Stomach (tissue), 9 donors: ENCODE measurements around the gene FAM20C. TPM values are rescaled to one million over a fixed set of nuclear protein-coding genes. Genes with fewer than 3 reads are reported as not detected.
"Not testable (repeated sequence)": the region's sequence is repeated elsewhere in the genome, so short reads cannot be mapped to it uniquely, and the experiment has no call there.

ENCODE experiments used
- DNase-seq, 2 donors: peaks; one replicate each; pipeline versions ENCODE4 v3.0.0 to v3.0.0-alpha.2; 2013 to 2019
- H3K27ac ChIP-seq, 5 donors: fragments of 200-600 bp in 4 of 5; sonication (generic) in 4 of 5; one replicate each; pipeline ENCODE4 v1.5.1; 2013 to 2019; ENCODE audit warnings: mild to moderate bottlenecking in 1 of 5, moderate library complexity in 1 of 5
- H3K27me3 ChIP-seq, 3 donors: fragments of 200-600 bp; sonication (generic); one replicate each; pipeline ENCODE4 v1.5.1; 2017 to 2019; ENCODE audit warnings: mixed run types in 1 of 3
- H3K36me3 ChIP-seq, 4 donors: fragments of 200-600 bp; sonication (generic); 1 replicate in 3 of 4; 2 replicates in 1 of 4; pipeline ENCODE4 v1.5.1; 2016 to 2019
- H3K4me1 ChIP-seq, 4 donors: fragments of 200-600 bp; sonication (generic); one replicate each; pipeline ENCODE4 v1.5.1; 2016 to 2019
- H3K4me3 ChIP-seq, 4 donors: fragments of 200-600 bp; sonication (generic) in 3 of 4; one replicate each; pipeline ENCODE4 v1.5.1; 2016 to 2019; ENCODE audit warnings: mild to moderate bottlenecking in 1 of 4
- H3K9me3 ChIP-seq, 4 donors: fragments of 200-600 bp; sonication (generic); one replicate each; pipeline ENCODE4 v1.5.1; 2016 to 2019
- EP300 ChIP-seq: sonication (generic); formaldehyde crosslinking; IDR thresholded peaks from one replicate; pipeline ENCODE4 v1.6.1; 2017; ENCODE audit warnings: antibody characterized with exemption
- POLR2A ChIP-seq, 4 donors: fragments of 450-650 bp; IDR thresholded peaks; one replicate each; pipeline ENCODE4 v1.6.1; 2016; ENCODE audit warnings: antibody characterized with exemption in 4 of 4, control low read depth in 2 of 4, mild to moderate bottlenecking in 1 of 4, moderate library complexity in 1 of 4
- POLR2AphosphoS5 ChIP-seq, 3 donors: sonication (generic); formaldehyde crosslinking; IDR thresholded peaks; one replicate each; pipeline ENCODE4 v1.6.1; 2016; ENCODE audit warnings: antibody characterized with exemption in 3 of 3
- WGBS, 5 donors: extraction: QIAGEN DNeasy Blood & Tissue Kit in 3 of 5; methylation state at CpG; one replicate each; pipeline versions ENCODE4 v1.1.5 to v1.1.7; 2013 to 2018; 5-methylcytosine and 5-hydroxymethylcytosine counted together
- intact Hi-C: fragments of 100-400 bp; cut with DNase I; formaldehyde crosslinking; loops from one replicate; pipeline ENCODE4 v1.15.1; 2023; ENCODE audit warnings: low total_unique reads
- polyA plus RNA-seq, 3 donors: library from polyadenylated mRNA; stranded (reverse); fragments of 200-250 nt; gene quantifications; one replicate each; pipeline ENCODE4 v1.2.3, GENCODE V29; 2013
- total RNA-seq, 5 donors: library from RNA; depleted of rRNA; stranded (reverse); fragments of >200 nt; gene quantifications; one replicate each; pipeline versions ENCODE4 v1.1.0 to v1.2.3, GENCODE V29; 2014 to 2016
- TF ChIP-seq, protein P1 (sequence below), 7 experiments: fragments of 450-650 bp in 4 of 7; fragments of 200-600 bp in 3 of 7; sonication (generic) in 3 of 7; IDR thresholded peaks; one replicate each; pipeline ENCODE4 v1.5.1; 2016 to 2019; ENCODE audit warnings: antibody characterized with exemption in 7 of 7, control low read depth in 2 of 7, mild to moderate bottlenecking in 1 of 7
- donor health status: healthy with polysubstance abuse.
- donor health status: Bipolar disorder and iron deficiency.
- donor health status: healthy.

Gene FAM20C
- total and polyA plus RNA-seq, 8 donors, result 19.1 to 89.8 (median 34.5) TPM

- peaks cover 0 to 37% (median 15%) of the 10 kb centered on the region in 4 donors for H3K36me3 ChIP-seq
- TF ChIP-seq POLR2AphosphoS5 (IDR thresholded peaks at IDR 0.05), result no peak
- TF ChIP-seq POLR2A (IDR thresholded peaks at IDR 0.05), result no peak
- TF ChIP-seq, protein P1, sequence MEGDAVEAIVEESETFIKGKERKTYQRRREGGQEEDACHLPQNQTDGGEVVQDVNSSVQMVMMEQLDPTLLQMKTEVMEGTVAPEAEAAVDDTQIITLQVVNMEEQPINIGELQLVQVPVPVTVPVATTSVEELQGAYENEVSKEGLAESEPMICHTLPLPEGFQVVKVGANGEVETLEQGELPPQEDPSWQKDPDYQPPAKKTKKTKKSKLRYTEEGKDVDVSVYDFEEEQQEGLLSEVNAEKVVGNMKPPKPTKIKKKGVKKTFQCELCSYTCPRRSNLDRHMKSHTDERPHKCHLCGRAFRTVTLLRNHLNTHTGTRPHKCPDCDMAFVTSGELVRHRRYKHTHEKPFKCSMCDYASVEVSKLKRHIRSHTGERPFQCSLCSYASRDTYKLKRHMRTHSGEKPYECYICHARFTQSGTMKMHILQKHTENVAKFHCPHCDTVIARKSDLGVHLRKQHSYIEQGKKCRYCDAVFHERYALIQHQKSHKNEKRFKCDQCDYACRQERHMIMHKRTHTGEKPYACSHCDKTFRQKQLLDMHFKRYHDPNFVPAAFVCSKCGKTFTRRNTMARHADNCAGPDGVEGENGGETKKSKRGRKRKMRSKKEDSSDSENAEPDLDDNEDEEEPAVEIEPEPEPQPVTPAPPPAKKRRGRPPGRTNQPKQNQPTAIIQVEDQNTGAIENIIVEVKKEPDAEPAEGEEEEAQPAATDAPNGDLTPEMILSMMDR (IDR thresholded peaks at IDR 0.05), result no peak
- TF ChIP-seq EP300, result no peak
- no peaks in the 10 kb centered on the region for H3K27me3 ChIP-seq
- peak overlapping the region in 1 of 5 donors; percentile 25 for H3K27ac ChIP-seq
- peaks cover 22 to 42% (median 30%) of the 10 kb centered on the region in 4 donors for H3K4me1 ChIP-seq
- H3K9me3 ChIP-seq, result no peaks in the 10 kb centered on the region
- H3K4me3 ChIP-seq, result no peak overlapping the region
- no peak for DNase-seq
- intact Hi-C loops, result no loop called here
Measured at GRCh38 chr7:240146-240676, 47.8 kb downstream of the FAM20C start.

DNA sequence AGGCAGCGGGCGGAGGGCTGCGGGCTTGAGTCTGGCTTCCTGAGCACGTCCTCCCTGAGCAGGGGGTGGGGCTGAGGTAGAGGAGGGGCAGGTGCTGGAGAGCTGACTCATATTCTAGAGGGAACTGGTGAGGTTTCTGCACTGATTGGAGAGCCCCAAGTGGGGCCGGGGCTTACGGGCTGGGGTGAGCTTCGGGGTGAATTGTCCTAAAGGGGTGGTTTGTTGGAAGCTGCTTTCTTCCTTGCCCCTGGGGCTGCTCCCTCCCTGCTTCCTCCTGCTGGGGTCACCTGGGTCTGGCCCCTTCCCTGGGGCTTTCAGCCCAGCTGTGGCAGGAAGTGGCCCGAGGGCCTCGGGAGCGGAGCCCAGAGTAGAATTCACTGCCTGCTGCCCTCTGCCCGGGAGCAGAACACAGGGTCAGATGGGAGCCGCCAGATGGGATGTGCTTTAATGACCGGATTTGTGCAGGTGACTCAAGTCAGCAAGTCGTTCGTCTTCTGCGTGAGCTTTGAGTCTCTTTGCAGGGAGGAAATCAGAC, 48.6 kb downstream of the FAM20C start:
- no peak overlapping the region for H3K4me3 ChIP-seq
- no peaks in the 10 kb centered on the region for H3K9me3 ChIP-seq
- peaks cover 15 to 41% (median 24%) of the 10 kb centered on the region in 4 donors for H3K4me1 ChIP-seq
- peaks cover 0 to 45% (median 21%) of the 10 kb centered on the region in 4 donors for H3K36me3 ChIP-seq
- TF ChIP-seq, protein P1 (IDR thresholded peaks at IDR 0.05), result no peak
- TF ChIP-seq POLR2A (IDR thresholded peaks at IDR 0.05), result no peak
- no peak for TF ChIP-seq POLR2AphosphoS5 (IDR thresholded peaks at IDR 0.05)
- TF ChIP-seq EP300, result no peak
- intact Hi-C loops, result no loop called here
- DNase-seq, result peak in 1 of 2 donors; percentile 51
- no peaks in the 10 kb centered on the region for H3K27me3 ChIP-seq
- 45 to 60% (median 56%) methylated on average over 16 of the region's 16 CpGs for WGBS, 5 donors
- peak overlapping the region in 1 of 5 donors; percentile 25 for H3K27ac ChIP-seq

DNA sequence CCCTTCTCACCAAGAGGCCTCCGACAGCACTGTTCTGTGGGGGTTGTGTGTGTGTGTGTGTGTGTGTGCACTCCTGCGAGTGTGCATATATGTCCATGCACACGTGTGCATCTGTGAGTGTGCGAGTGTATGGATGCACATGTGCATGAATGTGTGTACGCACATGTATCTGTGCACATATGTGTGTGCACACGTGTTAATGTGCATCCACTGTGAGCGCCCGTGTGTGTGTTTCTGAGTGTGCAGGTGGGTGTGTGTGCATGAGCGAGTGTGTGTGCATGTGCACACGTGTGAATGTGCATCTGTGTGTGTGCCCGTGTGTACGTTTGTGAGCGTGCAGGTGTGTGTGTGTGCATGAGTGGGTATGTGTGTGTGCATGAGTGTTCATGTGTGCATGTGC, 49.1 kb downstream of the FAM20C start:
- no peak overlapping the region for H3K27ac ChIP-seq
- H3K36me3 ChIP-seq, result peaks cover 3 to 49% (median 27%) of the 10 kb centered on the region in 4 donors
- TF ChIP-seq EP300, result no peak
- H3K27me3 ChIP-seq, result no peaks in the 10 kb centered on the region
- DNase-seq, result no peak
- H3K4me1 ChIP-seq, result peaks cover 9 to 36% (median 18%) of the 10 kb centered on the region in 4 donors
- 92 to 94% (median 93%) methylated on average over 13 of the region's 13 CpGs for WGBS, 5 donors
- no peaks in the 10 kb centered on the region for H3K9me3 ChIP-seq
- H3K4me3 ChIP-seq, result no peak overlapping the region
- intact Hi-C loops, result no loop called here

GRCh38 chr7:242826-243579, 50.6 kb downstream of the FAM20C start:
- intact Hi-C loops, H3K9me3 ChIP-seq, H3K27me3 ChIP-seq, DNase-seq, H3K4me3 ChIP-seq, H3K27ac ChIP-seq: not testable (repeated sequence)
- 80 to 92% (median 88%) methylated on average over 2 to 11 of the region's 21 CpGs; no CpG with 5 or more reads in 1 of the 5 donors for WGBS, 5 donors
- H3K36me3 ChIP-seq, result peaks cover 12 to 57% (median 42%) of the 10 kb centered on the region in 4 donors
- H3K4me1 ChIP-seq, result peaks cover 5 to 29% (median 15%) of the 10 kb centered on the region in 4 donors

DNA sequence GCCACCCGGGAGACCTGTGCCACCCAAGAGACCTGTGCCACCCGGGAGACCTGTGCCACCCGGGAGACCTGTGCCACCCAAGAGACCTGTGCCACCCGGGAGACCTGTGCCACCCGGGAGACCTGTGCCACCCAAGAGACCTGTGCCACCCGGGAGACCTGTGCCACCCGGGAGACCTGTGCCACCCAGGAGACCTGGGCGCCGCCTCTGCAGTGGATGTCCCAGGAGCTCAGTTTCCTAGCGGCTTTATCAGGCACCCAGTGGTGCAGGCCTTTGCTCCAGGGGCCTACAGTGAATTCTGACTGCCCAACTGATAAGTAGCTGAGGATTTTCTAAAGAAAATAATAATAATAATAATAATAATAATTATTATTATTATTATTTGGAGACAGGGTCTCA, 51.2 kb downstream of the FAM20C start:
- DNase-seq, intact Hi-C loops, H3K4me3 ChIP-seq, H3K27ac ChIP-seq, H3K9me3 ChIP-seq, H3K27me3 ChIP-seq: not testable (repeated sequence)
- 80 to 100% (median 93%) methylated on average over 1 to 6 of the region's 10 CpGs for WGBS, 5 donors
- Histone ChIP-seq H3K36me3 (peaks cover 18 to 63% (median 47%) of the 10 kb centered on the region in 4 donors), H3K4me1 (peaks cover 5 to 29% (median 15%) of the 10 kb centered on the region in 4 donors)
